NCI-H1694 treated with DMSO at 0.1 percent for 48 hours (cell line): ENCODE results near the gene PFAS.
"Not testable (repeated sequence)": the region's sequence is repeated elsewhere in the genome, so short reads cannot be mapped to it uniquely, and the experiment has no call there.

Experiments
- DNase-seq: peaks from one replicate; lab custom pipeline; 2025; lab: John Stamatoyannopoulos, UW

Gene PFAS

GRCh38 chr17:8225813-8226535 is 23.1 kb upstream of the PFAS start:
- peak; percentile 93 for DNase-seq

GRCh38 chr17:8226536-8227237 is 22.4 kb upstream of the PFAS start:
- peak; percentile 96 for DNase-seq

GRCh38 chr17:8227238-8227581 is 21.9 kb upstream of the PFAS start:
- DNase-seq = no peak

- DNase-seq = no peak
Measured at GRCh38 chr17:8231701-8232100, 17.4 kb upstream of the PFAS start.

- no peak for DNase-seq
Measured at GRCh38 chr17:8234361-8235270, 14.5 kb upstream of the PFAS start.

- DNase-seq = no peak
Measured at GRCh38 chr17:8235676-8236075, 13.4 kb upstream of the PFAS start.

GRCh38 chr17:8237175-8237574 is 11.9 kb upstream of the PFAS start:
- DNase-seq = no peak

- DNase-seq = no peak
Measured at GRCh38 chr17:8237886-8238285, 11.2 kb upstream of the PFAS start.

- DNase-seq = no peak
Measured at GRCh38 chr17:8243827-8244226, 5.3 kb upstream of the PFAS start.

GRCh38 chr17:8244768-8245167 is 4.3 kb upstream of the PFAS start:
- no peak for DNase-seq

- DNase-seq = no peak
Measured at GRCh38 chr17:8249621-8250500, 772 bp downstream of the PFAS start.

- not testable (repeated sequence) for DNase-seq
Measured at GRCh38 chr17:8251411-8251810, 2.3 kb downstream of the PFAS start.

GRCh38 chr17:8253801-8254200 is 4.7 kb downstream of the PFAS start:
- peak; percentile 26 for DNase-seq

GRCh38 chr17:8254881-8255280 is 5.8 kb downstream of the PFAS start:
- DNase-seq = no peak

- DNase-seq = no peak
Measured at GRCh38 chr17:8255499-8255898, 6.4 kb downstream of the PFAS start.

GRCh38 chr17:8256291-8256690 is 7.2 kb downstream of the PFAS start:
- DNase-seq = no peak

- DNase-seq = no peak
Measured at GRCh38 chr17:8256691-8257090, 7.6 kb downstream of the PFAS start.

- DNase-seq = no peak
Measured at GRCh38 chr17:8257801-8258200, 8.7 kb downstream of the PFAS start.

- DNase-seq = no peak
Measured at GRCh38 chr17:8264320-8264719, 15.2 kb downstream of the PFAS start.

- DNase-seq = no peak
Measured at GRCh38 chr17:8264836-8265542, 15.9 kb downstream of the PFAS start.
